Stimulated activated CD8-positive, alpha-beta memory T cell treated with anti-CD3 and anti-CD28 coated beads, Interleukin-2, amount 100 ng/mL, for 1 hour (primary cell): Measurements from ENCODE around the gene MYO19.
A peak's percentile ranks its signal among the peaks of the same experiment; 100 is the strongest.

Source experiments
- DNase-seq, 2 donors: peaks; one replicate each; pipeline ENCODE4 v3.0.0-alpha.2; 2020; ENCODE audit warnings: low read depth in 2 of 2

The MYO19 gene, protein sequence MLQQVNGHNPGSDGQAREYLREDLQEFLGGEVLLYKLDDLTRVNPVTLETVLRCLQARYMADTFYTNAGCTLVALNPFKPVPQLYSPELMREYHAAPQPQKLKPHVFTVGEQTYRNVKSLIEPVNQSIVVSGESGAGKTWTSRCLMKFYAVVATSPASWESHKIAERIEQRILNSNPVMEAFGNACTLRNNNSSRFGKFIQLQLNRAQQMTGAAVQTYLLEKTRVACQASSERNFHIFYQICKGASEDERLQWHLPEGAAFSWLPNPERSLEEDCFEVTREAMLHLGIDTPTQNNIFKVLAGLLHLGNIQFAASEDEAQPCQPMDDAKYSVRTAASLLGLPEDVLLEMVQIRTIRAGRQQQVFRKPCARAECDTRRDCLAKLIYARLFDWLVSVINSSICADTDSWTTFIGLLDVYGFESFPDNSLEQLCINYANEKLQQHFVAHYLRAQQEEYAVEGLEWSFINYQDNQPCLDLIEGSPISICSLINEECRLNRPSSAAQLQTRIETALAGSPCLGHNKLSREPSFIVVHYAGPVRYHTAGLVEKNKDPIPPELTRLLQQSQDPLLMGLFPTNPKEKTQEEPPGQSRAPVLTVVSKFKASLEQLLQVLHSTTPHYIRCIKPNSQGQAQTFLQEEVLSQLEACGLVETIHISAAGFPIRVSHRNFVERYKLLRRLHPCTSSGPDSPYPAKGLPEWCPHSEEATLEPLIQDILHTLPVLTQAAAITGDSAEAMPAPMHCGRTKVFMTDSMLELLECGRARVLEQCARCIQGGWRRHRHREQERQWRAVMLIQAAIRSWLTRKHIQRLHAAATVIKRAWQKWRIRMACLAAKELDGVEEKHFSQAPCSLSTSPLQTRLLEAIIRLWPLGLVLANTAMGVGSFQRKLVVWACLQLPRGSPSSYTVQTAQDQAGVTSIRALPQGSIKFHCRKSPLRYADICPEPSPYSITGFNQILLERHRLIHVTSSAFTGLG

GRCh38 chr17:36534840-36535668 lies at the start of gene MYO19, which contains the start of gene PIGW:
Gene MYO19, minus strand, starts transcription at chr17:36534868. Its CDS starts 2,330 bp downstream, at chr17:36532538.
Gene PIGW, plus strand, starts transcription at chr17:36534987. Its CDS starts 2,115 bp downstream, at chr17:36537102.
- DNase-seq = peak; percentile 68 to 72

- DNase-seq = no peak
These were observed 49.1 kb upstream of the MYO19 start for GRCh38 chr17:36583787-36584186.

DNA sequence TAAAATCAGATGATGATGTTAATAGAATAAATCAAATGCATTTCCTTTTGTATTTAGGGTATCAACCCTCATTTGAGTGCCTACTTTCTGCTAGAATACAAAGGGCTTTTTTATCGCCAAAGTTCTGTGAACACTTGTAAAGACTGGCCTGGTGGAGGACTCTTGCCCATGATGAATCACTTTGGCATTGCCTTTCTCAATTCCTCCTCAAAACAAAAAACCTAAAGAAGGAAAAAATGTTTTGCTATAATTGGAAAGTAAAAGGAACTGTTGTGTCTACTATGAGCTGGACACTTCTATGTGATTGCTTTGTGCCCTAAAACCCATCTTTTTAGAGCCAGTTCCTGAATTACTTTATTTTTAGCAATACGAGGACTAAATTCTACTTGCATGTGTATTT lies 44.0 kb upstream of the MYO19 start:
- DNase-seq = no peak

- no peak for DNase-seq
These were observed 42.1 kb upstream of the MYO19 start for GRCh38 chr17:36576793-36577192.

- no peak for DNase-seq
These were observed 40.4 kb upstream of the MYO19 start for GRCh38 chr17:36575028-36575427.

DNA sequence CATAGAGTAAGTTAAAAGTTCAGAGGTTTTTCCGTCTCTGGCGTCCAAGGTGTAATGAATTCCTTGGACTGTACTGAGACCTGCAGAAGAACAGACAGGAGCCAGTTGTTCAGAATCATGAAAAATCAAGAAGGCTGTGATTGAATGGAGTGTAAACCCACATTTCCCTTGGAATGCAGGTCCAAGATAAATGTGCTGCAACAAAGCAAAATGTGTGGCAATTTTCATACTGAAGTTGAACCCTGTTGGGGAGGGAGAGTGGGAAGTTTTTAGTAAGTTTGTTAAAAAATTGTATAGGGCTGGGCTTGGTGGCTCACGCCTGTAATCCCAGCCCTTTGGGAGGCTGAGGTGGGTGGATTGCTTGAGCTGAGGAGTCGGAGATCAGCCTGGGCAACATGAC lies 31.4 kb upstream of the MYO19 start:
- DNase-seq = no peak

- no peak for DNase-seq
These were observed 18.8 kb upstream of the MYO19 start for GRCh38 chr17:36553459-36553858.

GRCh38 chr17:36550491-36551417 lies 16.1 kb upstream of the MYO19 start:
- DNase-seq = no peak

DNA sequence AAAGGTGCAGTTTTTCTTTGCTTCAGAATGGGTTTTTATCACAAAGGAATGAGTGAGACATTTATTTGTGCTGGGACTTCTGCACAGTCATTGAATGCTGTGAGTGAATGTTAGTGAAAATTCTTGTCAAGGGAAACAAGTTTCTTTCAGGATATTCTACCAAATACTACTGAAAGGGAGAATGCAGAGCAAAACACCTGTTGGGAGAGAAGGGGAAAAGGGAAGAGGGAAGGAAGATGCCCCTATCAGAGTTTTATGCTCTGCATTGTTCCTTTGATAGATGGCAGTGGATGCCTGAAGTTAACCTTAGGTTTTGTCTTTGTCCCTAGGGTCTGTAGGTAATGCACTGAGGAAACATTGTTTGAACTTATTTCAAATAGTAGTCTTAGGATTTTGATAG lies 13.1 kb upstream of the MYO19 start:
- DNase-seq = no peak

DNA sequence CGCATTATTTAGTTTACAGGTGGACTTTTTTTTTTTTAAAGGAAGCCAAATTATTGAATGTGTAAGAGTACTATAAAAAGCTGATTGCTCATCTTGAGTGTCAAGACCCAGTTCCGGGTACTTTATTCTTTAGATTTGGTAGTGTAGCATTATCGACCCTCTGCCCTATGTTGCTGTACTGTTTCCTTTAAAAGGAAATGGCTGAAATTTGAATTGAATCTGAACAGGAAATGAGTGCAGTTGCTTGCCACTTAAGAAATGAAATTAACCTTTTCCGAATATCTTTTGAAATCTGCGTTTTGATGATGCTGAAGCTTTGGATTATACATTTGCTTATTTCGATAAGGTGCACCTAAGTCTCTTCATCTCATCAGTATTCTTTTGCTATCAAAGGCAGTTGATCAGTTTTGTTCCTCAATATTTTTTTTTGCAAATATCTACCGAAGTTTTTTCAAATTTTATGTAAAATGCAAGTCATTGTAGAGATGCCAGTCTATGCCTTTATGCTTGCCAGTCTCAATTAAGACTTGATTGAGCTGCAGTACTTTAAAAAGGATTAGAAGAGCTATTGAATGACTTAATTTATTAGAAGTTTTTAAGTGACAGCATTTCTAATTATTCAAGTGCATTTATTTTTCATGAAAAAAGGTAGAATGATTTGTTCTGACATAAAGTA lies 11.9 kb upstream of the MYO19 start:
- DNase-seq = no peak

DNA sequence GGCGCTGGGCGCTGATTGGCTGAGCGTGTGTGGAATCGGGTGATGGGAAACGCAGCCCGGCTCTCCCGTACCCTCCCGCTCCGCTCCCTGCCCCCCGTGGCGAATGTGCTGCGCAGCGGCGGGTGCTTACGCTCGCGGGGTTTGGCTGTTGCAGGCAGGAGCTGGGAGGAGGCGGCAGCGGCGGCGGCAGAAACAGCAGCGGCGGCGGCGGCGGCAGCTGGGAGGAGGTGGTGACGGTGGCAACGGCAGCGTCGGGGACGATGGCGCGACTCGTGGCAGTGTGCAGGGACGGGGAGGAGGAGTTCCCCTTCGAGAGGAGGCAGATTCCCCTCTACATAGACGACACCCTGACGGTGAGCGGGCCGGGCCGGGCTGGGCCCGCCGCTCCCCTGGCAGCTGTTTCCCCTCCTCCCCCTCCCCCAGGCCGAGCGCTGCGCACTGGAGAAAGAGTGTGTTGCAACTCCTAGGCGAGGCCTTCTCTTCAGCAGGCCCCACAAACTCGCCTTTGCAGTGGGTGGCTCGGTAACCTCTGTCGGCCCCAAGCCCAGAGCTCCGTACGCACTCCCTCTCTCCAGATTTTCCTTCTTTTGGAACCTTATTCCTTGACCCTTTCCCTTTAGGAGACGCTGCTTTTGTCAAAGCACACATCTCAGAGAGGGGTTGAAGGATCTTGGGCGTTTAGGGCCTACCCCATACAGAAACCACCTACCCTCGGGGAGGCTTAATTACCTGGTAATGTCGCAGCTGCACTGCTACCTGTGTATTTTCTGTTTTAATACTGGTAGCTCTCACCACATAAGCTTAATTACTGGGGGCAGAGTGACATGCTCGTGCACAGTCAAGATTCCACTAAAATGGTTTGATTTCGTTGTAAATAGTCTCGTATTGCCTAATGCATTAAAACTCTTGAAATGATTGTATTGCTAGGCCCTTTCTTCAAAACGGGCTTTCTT lies 11.1 kb upstream of the MYO19 start:
- peak; percentile 89 to 92 for DNase-seq

- no peak for DNase-seq
These were observed 10.4 kb upstream of the MYO19 start for GRCh38 chr17:36545077-36545464.

DNA sequence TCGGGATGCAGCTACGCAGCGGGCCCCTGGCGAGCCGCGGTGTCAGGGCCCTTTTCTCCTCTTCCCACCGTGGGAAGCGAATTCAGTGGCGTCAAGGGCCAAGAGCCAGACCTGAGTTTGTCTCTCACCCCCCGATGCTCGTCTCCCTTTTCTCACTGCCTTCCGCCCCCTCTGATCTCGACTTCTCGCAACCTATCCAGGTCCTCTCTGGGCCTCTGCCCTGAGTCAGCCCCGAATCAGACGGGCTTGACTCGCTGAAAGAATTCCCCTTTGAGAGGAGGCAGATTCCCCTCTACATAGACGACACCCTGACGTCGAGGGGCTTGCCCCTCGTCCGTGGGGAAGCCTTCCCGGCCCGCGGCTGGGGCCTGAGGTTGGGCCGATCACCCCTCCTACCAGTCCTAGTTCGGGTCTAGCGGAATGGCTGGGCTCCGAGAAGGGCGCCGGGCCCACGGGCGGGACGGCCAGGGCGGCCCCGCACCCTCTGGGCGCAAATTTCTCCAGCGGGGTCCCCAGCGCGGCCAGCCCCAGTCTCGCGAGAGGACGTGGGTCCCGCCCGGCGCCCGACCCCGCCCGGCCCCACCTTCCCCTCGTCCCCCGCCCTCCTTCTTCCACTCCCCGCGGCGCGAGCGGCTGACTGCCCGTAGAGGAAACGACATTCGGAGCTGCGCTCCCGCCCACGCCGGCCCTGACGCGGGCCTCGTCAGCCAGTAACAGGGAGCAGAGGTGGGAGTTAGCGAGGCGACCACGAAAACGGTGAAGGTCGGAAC lies 9.8 kb upstream of the MYO19 start, which contains the start of gene GGNBP2:
Gene GGNBP2, plus strand, starts transcription at position 613 of the 770 bp plus-strand sequence. CDS start 806 bp downstream, outside the sequence.
- peak; percentile 79 to 86 for DNase-seq

GRCh38 chr17:36544044-36544306 lies 9.3 kb upstream of the MYO19 start:
- no peak for DNase-seq

DNA sequence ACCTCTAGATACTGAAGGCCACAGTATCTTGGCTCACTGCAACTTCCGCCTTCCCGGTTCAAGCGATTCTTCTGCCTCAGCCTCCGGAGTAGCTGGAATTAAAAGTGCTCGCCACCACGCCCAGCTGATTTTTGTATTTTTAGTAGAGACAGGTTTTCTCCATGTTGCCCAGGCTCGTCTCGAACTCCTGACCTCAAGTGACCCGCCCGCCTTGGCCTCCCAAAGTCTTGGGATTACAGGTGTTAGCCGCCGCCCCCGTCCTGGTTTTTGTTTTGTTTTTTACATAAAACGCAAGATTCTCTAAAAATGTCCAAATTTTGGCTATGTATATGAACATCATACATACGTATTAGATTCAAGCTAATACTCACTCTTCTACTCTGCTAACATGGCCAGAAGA lies 8.1 kb upstream of the MYO19 start:
- DNase-seq = no peak

GRCh38 chr17:36540696-36541095 lies 6.0 kb upstream of the MYO19 start:
- no peak for DNase-seq

DNA sequence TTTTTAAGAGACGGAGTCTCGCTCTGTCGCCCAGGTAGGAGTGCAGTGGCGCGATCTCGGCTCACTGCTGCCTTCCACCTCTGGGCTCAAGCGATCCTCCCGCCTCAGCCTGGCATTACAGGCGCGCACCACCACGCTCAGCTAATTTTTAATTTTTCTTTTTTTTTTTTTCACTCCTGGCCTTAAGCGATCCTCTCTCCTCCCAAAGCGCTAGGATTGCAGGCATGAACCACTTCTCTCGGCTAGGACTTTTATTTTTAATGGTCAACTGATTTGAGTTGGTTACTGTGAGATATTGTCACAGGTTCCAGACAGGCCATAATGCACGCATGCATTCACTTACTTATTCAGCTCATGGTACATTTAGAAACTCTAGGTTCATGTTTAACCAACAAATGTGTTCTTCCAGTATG lies 1.0 kb upstream of the MYO19 start:
- DNase-seq = no peak
